Measurements from ENCODE around the gene ANKRD55.

- TF ChIP-seq CTCF (conservative IDR thresholded peaks at IDR 0.05 in 1 of 2, IDR thresholded peaks at IDR 0.05 in 1 of 2; ENCODE audit: low read depth in 1 of 2, low read length in 2 of 2) (no peak), EZH2 (IDR thresholded peaks at IDR 0.05; ENCODE audit: low read length, missing control alignments) (no peak)
Observed at GRCh38 chr5:56282216-56282615, 49.1 kb upstream of the ANKRD55 start.

Measured in fibroblast of lung (primary cell).